ENCODE data around the gene RAB9A. TPM values are rescaled to one million over a fixed set of nuclear protein-coding genes. Genes with fewer than 3 reads are reported as not detected.
A peak's percentile ranks its signal among the peaks of the same experiment; 100 is the strongest.

Gene RAB9A
- total and polyA plus RNA-seq, 10 of the 15 experiments (the other 5 are each of a cell fraction or from before 2014, with no cell fraction given), result 42.1 to 142 (median 49.9) TPM

DNA sequence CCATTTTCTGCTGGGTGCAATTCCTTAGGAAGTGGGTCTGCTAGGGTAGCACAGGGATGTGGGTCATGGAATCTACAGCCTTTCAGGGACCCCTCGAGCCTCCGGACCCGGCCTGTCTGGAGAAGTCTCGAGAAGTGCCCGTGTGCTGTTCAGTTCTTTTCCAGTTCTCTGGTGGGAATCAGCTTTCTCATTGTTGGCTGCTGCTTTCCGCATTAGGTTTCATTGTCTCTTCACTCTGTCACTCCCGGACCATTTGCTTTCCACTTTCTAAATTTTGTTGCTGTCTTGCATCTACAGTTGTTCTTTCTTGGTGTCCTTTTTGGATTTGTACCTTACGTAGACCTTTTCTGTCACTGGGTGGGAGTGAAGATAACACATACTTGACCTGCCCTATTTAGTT, 6.1 kb downstream of the RAB9A start:
- intact Hi-C loops (cut with micrococcal nuclease; ENCODE audit: unreplicated experiment) (loop anchor here (10.0 kb wide), 1 partner anchor 740 kb away; no protein-coding TSS in a partner anchor), in situ Hi-C loops (cut with MboI) (no loop called here)
- H3K9ac ChIP-seq (ENCODE audit: control insufficient read depth, insufficient read depth, low read length), result peak overlapping the region; percentile 67
- ATAC-seq (no peak), DNase-seq (ENCODE audit: low read depth, low spot score) (no peak), FAIRE-seq (no peak)
- no TSS peak for BruUV-seq (replicated peaks)
- no peaks in the 10 kb centered on the region for H3K27me3 ChIP-seq (replicated peaks in 1 of 2; ENCODE audit: control insufficient read depth in 2 of 2, insufficient read depth in 2 of 2, low read length in 1 of 2)
- H3K4me1 ChIP-seq (ENCODE audit: control insufficient read depth, insufficient read depth, low read length), result peaks cover 32% of the 10 kb centered on the region
- H3K27ac ChIP-seq (ENCODE audit: control insufficient read depth, insufficient read depth), result peak overlapping the region; percentile 69
- H3K4me3 ChIP-seq, result peak overlapping the region; percentile 66
- TF ChIP-seq RELA (IDR thresholded peaks at IDR 0.05; ENCODE audit: borderline replicate concordance, partially characterized antibody) (no peak), IKZF2 (IDR thresholded peaks at IDR 0.05) (0 out of 4 replicates have a peak, but pooled peaks of 1 of the 2 experiments have one; percentile 5)
- H3K4me2 ChIP-seq (ENCODE audit: control insufficient read depth, insufficient read depth), result peak overlapping the region; percentile 78
- peaks cover 95% of the 10 kb centered on the region for H3K79me2 ChIP-seq (ENCODE audit: control insufficient read depth, insufficient read depth, low read length)
- H3K36me3 ChIP-seq (ENCODE audit: control insufficient read depth in 2 of 2, insufficient read depth in 2 of 2, low read length in 1 of 2), result no peaks in the 10 kb centered on the region; a peak in 1 of 4 replicates
- POLR2A ChIA-PET, result interaction anchor here (1.0 to 10.2 kb wide), 8 partner anchors 8 to 65 kb away, joined by 3 to 130 read pairs (median 34); partner anchors contain the start of genes OFD1, RAB9A and TRAPPC2
- SMC1A ChIA-PET (ENCODE audit: uncharacterized antibody, unreplicated experiment), result interaction anchor here (0.6 to 13.8 kb wide), 10 partner anchors 8 to 646 kb away, joined by 3 to 198 read pairs (median 40); partner anchors contain the start of genes OFD1, RAB9A, TCEANC and TRAPPC2
- WGBS (ENCODE audit: insufficient coverage, insufficient replicate concordance, low lambda C conversion rate, missing lambda C conversion rate), result 60% methylated on average over 8 of the region's 8 CpGs
- RAD21 ChIA-PET (ENCODE audit: unreplicated experiment), result interaction anchor here (0.8 to 11.4 kb wide), 8 partner anchors 10 to 337 kb away, joined by 3 to 201 read pairs (median 5); partner anchors contain the start of genes OFD1 and TRAPPC2
- H4K20me1 ChIP-seq (ENCODE audit: control insufficient read depth, insufficient read depth), result 0 out of 2 replicates have a peak, but pooled peaks cover 2% of the 10 kb centered on the region
- H2AFZ ChIP-seq (ENCODE audit: control insufficient read depth, low read depth, low read length), result no peak overlapping the region
- CTCF ChIA-PET, result interaction anchor here (0.9 to 10.2 kb wide), 10 partner anchors 8 to 112 kb away, joined by 3 to 89 read pairs (median 8); partner anchors contain the start of genes OFD1 and TRAPPC2
- H3K9me3 ChIP-seq (replicated peaks; ENCODE audit: control insufficient read depth, insufficient read depth, low read length), result no peaks in the 10 kb centered on the region; the same call in 2 of the 3 replicates

DNA sequence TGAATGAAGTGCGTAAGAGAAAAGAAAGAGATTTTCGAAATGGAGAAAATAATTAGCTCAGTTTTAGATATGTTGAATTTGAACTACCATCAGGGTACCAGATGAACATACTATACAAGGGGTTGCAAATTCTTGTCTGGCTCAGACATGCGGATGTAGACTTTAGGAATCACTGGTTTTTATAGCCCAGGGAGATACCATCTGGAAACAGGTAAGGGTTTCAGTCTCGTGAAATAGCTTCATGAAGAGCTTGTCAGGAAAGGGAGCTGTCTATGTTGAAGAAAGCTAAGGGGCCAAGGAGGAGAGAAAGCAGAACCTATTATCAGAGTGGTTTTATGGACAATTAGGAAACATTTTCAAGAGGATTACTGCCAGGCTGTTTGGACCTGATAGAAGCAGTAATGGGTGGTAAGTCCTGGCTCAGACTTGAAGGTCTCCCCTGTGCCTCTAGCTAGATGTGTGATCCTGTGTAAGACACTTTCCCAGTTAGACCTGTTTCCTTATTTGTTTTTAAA, 6.7 kb downstream of the RAB9A start:
- H3K27me3 ChIP-seq (replicated peaks in 1 of 2; ENCODE audit: control insufficient read depth in 2 of 2, insufficient read depth in 2 of 2, low read length in 1 of 2), result no peaks in the 10 kb centered on the region
- peak overlapping the region; percentile 66 for H3K4me3 ChIP-seq
- H2AFZ ChIP-seq (ENCODE audit: control insufficient read depth, low read depth, low read length), result no peak overlapping the region
- peaks cover 37% of the 10 kb centered on the region for H3K4me1 ChIP-seq (ENCODE audit: control insufficient read depth, insufficient read depth, low read length)
- H3K9me3 ChIP-seq (replicated peaks; ENCODE audit: control insufficient read depth, insufficient read depth, low read length), result no peaks in the 10 kb centered on the region; the same call in 2 of the 3 replicates
- WGBS (ENCODE audit: insufficient coverage, insufficient replicate concordance, low lambda C conversion rate, missing lambda C conversion rate), result 76% methylated on average over 4 of the region's 4 CpGs
- H3K36me3 ChIP-seq (ENCODE audit: control insufficient read depth in 2 of 2, insufficient read depth in 2 of 2, low read length in 1 of 2), result peaks cover 0 to 3% of the 10 kb centered on the region in 2 experiments; a peak in 2 of 4 replicates
- SMC1A ChIA-PET (ENCODE audit: uncharacterized antibody, unreplicated experiment), result interaction anchor here (0.7 to 13.8 kb wide), 14 partner anchors 8 to 104 kb away, joined by 3 to 198 read pairs (median 8); partner anchors contain the start of genes OFD1, RAB9A, TCEANC and TRAPPC2
- peak overlapping the region; percentile 69 for H3K27ac ChIP-seq (ENCODE audit: control insufficient read depth, insufficient read depth)
- CTCF ChIA-PET, result interaction anchor here (0.8 to 10.2 kb wide), 10 partner anchors 8 to 111 kb away, joined by 3 to 89 read pairs (median 6); partner anchors contain the start of genes OFD1 and TRAPPC2
- RAD21 ChIA-PET (ENCODE audit: unreplicated experiment), result interaction anchor here (1.1 to 11.4 kb wide), 13 partner anchors 9 to 336 kb away, joined by 3 to 201 read pairs (median 22); partner anchors contain the start of genes GEMIN8, OFD1, RAB9A and TRAPPC2
- peaks cover 95% of the 10 kb centered on the region for H3K79me2 ChIP-seq (ENCODE audit: control insufficient read depth, insufficient read depth, low read length)
- in situ Hi-C loops (cut with MboI), result no loop called here
- ATAC-seq (no peak), DNase-seq (ENCODE audit: low read depth, low spot score) (no peak), FAIRE-seq (no peak)
- POLR2A ChIA-PET, result interaction anchor here (0.6 to 10.2 kb wide), 9 partner anchors 9 to 143 kb away, joined by 3 to 130 read pairs (median 31); partner anchors contain the start of genes OFD1, RAB9A, TCEANC and TRAPPC2
- H3K4me2 ChIP-seq (ENCODE audit: control insufficient read depth, insufficient read depth), result peak overlapping the region; percentile 78
- 0 out of 2 replicates have a peak, but pooled peaks cover 2% of the 10 kb centered on the region for H4K20me1 ChIP-seq (ENCODE audit: control insufficient read depth, insufficient read depth)
- peak overlapping the region; percentile 67 for H3K9ac ChIP-seq (ENCODE audit: control insufficient read depth, insufficient read depth, low read length)
- intact Hi-C loops (cut with micrococcal nuclease; ENCODE audit: unreplicated experiment), result loop anchor here (2.0 to 10.0 kb wide), 3 partner anchors 27 to 741 kb away; no protein-coding TSS in a partner anchor
- BruUV-seq (replicated peaks), result no TSS peak
- TF ChIP-seq ZBED1 (IDR thresholded peaks at IDR 0.05; ENCODE audit: borderline replicate concordance) (no peak), JUNB (IDR thresholded peaks at IDR 0.05) (no peak), FOS (IDR thresholded peaks at IDR 0.05; ENCODE audit: borderline replicate concordance, extremely low read depth, insufficient read length) (no peak), CBFB (IDR thresholded peaks at IDR 0.05; ENCODE audit: low read depth) (no peak), SIX5 (IDR thresholded peaks at IDR 0.05; ENCODE audit: low read depth, low read length, severe bottlenecking) (no peak), JUND (IDR thresholded peaks at IDR 0.05; ENCODE audit: low read depth, low read length) (no peak), SPI1 (IDR thresholded peaks at IDR 0.05; ENCODE audit: borderline replicate concordance, insufficient read depth, low read depth, low read length) (no peak), MYB (IDR thresholded peaks at IDR 0.05; ENCODE audit: borderline replicate concordance, low read depth, low read length) (no peak)
